Activated CD8-positive, alpha-beta T cell treated with anti-CD3 and anti-CD28 coated beads for 36 hours (primary cell): Measurements from ENCODE around the gene PRKAG1. TPM values are rescaled to one million over a fixed set of nuclear protein-coding genes. Genes with fewer than 3 reads are reported as not detected.

ENCODE experiments used
- ATAC-seq: fragments of 200-7000 bp; cut with Tn5 transposase; one replicate; pipeline ENCODE4 v1.10.0; 2021; ENCODE audit warnings: mild to moderate bottlenecking, moderate library complexity
- CTCF ChIA-PET: fragments of 350-600 bp; sonication (Branson Sonifier 250); formaldehyde crosslinking; loops from one replicate; lab custom pipeline; 2021; ENCODE audit warnings: antibody characterized with exemption; lab: Charles Lee
- POLR2A ChIA-PET: fragments of 350-600 bp; sonication (Branson Sonifier 250); formaldehyde crosslinking; loops from one replicate; lab custom pipeline; 2021; ENCODE audit warnings: antibody characterized with exemption; lab: Charles Lee
- DNase-seq: peaks from one replicate; pipeline ENCODE4 v3.0.0-alpha.2; 2020
- H3K27ac Mint-ChIP-seq: one replicate; pipeline ENCODE4 v1.8.0; 2021; ENCODE audit warnings: mild to moderate bottlenecking, mixed read lengths
- H3K27me3 Mint-ChIP-seq: one replicate; pipeline ENCODE4 v1.8.0; 2021; ENCODE audit warnings: mixed read lengths
- H3K36me3 Mint-ChIP-seq: one replicate; pipeline ENCODE4 v1.8.0; 2021; ENCODE audit warnings: low read depth, mixed read lengths
- H3K4me1 Mint-ChIP-seq: one replicate; pipeline ENCODE4 v1.8.0; 2021; ENCODE audit warnings: low read depth, mixed read lengths
- H3K4me3 Mint-ChIP-seq: one replicate; pipeline ENCODE4 v1.8.0; 2021; ENCODE audit warnings: mild to moderate bottlenecking, moderate library complexity, mixed read lengths
- H3K9me3 Mint-ChIP-seq: one replicate; pipeline ENCODE4 v1.8.0; 2021; ENCODE audit warnings: mixed read lengths
- CTCF ChIP-seq: fragments of 200-600 bp; IDR thresholded peaks from one replicate; pipeline ENCODE4 v1.8.0; 2022; ENCODE audit warnings: antibody characterized with exemption, mild to moderate bottlenecking
- intact Hi-C: fragments of 100-400 bp; cut with micrococcal nuclease; formaldehyde crosslinking; loops from one replicate; pipeline ENCODE4 v1.10.0; 2022
- total RNA-seq, 2 experiments: library from RNA; stranded (reverse); gene quantifications; one replicate each; pipeline ENCODE4 v1.2.3, GENCODE V29; 2021

PRKAG1 gene
- total RNA-seq, 2 experiments from 2014 or later = 43.3 to 47.3 TPM

- ChIA-PET CTCF (interaction anchor here (1.1 to 6.0 kb wide), 5 partner anchors 10 to 54 kb away, joined by 3 to 35 read pairs (median 5); no protein-coding TSS in a partner anchor), POLR2A (interaction anchor here (0.6 to 0.9 kb wide), 3 partner anchors 9 to 97 kb away, joined by 3 read pairs; partner anchors contain the start of gene TUBA1B)
- Mint-ChIP-seq H3K36me3 (peaks cover 28% of the 10 kb centered on the region), H3K4me3 (no peak overlapping the region), H3K9me3 (no peaks in the 10 kb centered on the region), H3K27ac (no peak overlapping the region), H3K27me3 (no peaks in the 10 kb centered on the region), H3K4me1 (no peaks in the 10 kb centered on the region)
- no peak for TF ChIP-seq CTCF
- intact Hi-C loops = no loop called here
- DNase-seq (no peak), ATAC-seq (no peak)
These were observed 15.2 kb upstream of the PRKAG1 start for GRCh38 chr12:49033611-49034285.

- TF ChIP-seq CTCF = no peak
- intact Hi-C loops = no loop called here
- Mint-ChIP-seq H3K4me1 (no peaks in the 10 kb centered on the region), H3K27ac (no peak overlapping the region), H3K36me3 (peaks cover 32% of the 10 kb centered on the region), H3K4me3 (no peak overlapping the region), H3K27me3 (no peaks in the 10 kb centered on the region), H3K9me3 (no peaks in the 10 kb centered on the region)
- ChIA-PET CTCF (interaction anchor here (1.1 to 6.0 kb wide), 4 partner anchors 11 to 55 kb away, joined by 3 to 35 read pairs (median 4); no protein-coding TSS in a partner anchor), POLR2A (interaction anchor here (0.6 to 1.2 kb wide), 3 partner anchors 10 to 16 kb away, joined by 3 to 4 read pairs (median 3); no protein-coding TSS in a partner anchor)
- ATAC-seq = no peak
- DNase-seq = no peak
These were observed 14.3 kb upstream of the PRKAG1 start for GRCh38 chr12:49032679-49033447.

DNA sequence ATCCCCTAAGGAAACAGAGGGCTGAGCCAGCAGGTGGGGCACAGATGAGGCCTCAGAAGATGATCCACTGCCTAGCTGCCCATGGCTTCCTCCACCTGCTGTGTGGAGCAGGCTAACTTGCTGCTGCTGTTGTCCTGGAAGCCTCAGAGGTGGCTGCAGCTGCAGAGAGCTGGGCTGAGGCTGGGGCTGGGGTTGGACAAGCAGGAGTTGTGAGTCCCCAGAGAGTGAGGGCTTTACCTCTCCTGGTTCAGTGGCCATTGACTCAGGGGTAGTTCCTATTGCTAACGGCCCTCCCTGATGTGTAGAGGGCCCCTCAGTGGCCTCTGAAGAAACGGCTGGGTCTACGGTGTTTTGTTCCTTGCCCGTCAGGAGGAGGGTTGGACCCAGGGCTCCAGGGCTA, 13.7 kb upstream of the PRKAG1 start:
- CTCF ChIA-PET = interaction anchor here (1.1 to 6.0 kb wide), 3 partner anchors 12 to 32 kb away, joined by 3 to 35 read pairs (median 6); no protein-coding TSS in a partner anchor
- TF ChIP-seq CTCF = no peak
- H3K27ac Mint-ChIP-seq = no peak overlapping the region
- H3K36me3 Mint-ChIP-seq = peaks cover 37% of the 10 kb centered on the region
- no peaks in the 10 kb centered on the region for H3K4me1 Mint-ChIP-seq
- intact Hi-C loops = no loop called here
- POLR2A ChIA-PET = interaction anchor here (0.6 to 4.4 kb wide), 5 partner anchors 9 to 16 kb away, joined by 3 to 16 read pairs (median 3); no protein-coding TSS in a partner anchor
- no peaks in the 10 kb centered on the region for H3K27me3 Mint-ChIP-seq
- DNase-seq (no peak), ATAC-seq (no peak)
- H3K4me3 Mint-ChIP-seq = no peak overlapping the region
- no peaks in the 10 kb centered on the region for H3K9me3 Mint-ChIP-seq

GRCh38 chr12:49031573-49032161, 13.1 kb upstream of the PRKAG1 start:
- ATAC-seq (no peak), DNase-seq (no peak)
- H3K9me3 Mint-ChIP-seq = no peaks in the 10 kb centered on the region
- POLR2A ChIA-PET = interaction anchor here (1.0 to 4.4 kb wide), 6 partner anchors 8 to 18 kb away, joined by 3 to 16 read pairs (median 4); no protein-coding TSS in a partner anchor
- H3K36me3 Mint-ChIP-seq = peaks cover 38% of the 10 kb centered on the region
- peak overlapping the region; percentile 46 for H3K27ac Mint-ChIP-seq
- CTCF ChIA-PET = interaction anchor here (1.0 to 6.0 kb wide), 4 partner anchors 12 to 57 kb away, joined by 3 to 35 read pairs (median 6); no protein-coding TSS in a partner anchor
- no peak overlapping the region for H3K4me3 Mint-ChIP-seq
- H3K27me3 Mint-ChIP-seq = no peaks in the 10 kb centered on the region
- H3K4me1 Mint-ChIP-seq = no peaks in the 10 kb centered on the region
- intact Hi-C loops = no loop called here
- TF ChIP-seq CTCF = no peak
